Limb (tissue), 2 donors: ENCODE results near the gene MTRFR.
"Not testable (repeated sequence)": the region's sequence is repeated elsewhere in the genome, so short reads cannot be mapped to it uniquely, and the experiment has no call there.

Experiments used
- DNase-seq, 2 donors: peaks; one replicate each; pipeline ENCODE4 v3.0.0-alpha.2; 2016; ENCODE audit errors: extremely low spot score in 2 of 2

The MTRFR gene

DNA sequence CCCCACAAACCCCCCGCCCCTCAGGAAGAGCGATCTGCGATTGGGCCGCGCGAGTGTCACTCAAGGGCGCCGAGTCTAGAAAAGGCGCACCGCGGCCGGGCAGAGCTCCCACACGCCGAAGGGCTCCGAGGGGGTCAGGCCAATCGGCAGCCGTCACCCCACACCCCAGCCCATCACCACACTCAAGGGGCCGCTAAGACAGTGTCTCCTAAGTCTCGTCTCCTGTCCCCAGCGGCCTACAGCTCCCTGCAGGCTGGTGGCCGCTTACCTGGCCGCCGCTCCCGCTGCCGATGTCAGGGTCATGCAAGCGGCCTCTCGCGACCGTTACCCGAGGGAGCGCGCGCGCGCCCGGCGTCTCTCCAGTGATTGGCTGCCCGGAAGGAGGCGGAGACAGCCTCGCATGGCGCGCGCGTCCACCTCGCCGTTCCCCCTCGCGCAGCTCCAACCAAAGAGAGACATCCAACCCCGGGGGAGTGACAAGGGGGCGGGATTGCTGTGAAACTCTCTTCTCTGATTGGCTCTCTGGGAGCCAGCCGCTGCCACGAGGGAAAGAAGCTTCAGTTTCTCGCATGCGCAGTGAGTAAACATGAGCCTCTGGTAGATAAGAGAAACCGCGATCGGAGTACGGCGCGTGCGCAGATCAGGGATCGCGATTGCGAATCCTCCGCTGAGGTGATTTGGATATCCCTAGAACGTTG is at the start of gene MTRFR, which contains the start of gene MPHOSPH9:
Gene MTRFR, plus strand, starts transcription at position 630 of the 698 bp plus-strand sequence. CDS start 20,239 bp downstream, outside the sequence.
Gene MPHOSPH9, minus strand, starts transcription at position 335 of the 698 bp plus-strand sequence. CDS start 2,777 bp downstream, outside the sequence.
- peak; percentile 99 to 100 for DNase-seq

DNA sequence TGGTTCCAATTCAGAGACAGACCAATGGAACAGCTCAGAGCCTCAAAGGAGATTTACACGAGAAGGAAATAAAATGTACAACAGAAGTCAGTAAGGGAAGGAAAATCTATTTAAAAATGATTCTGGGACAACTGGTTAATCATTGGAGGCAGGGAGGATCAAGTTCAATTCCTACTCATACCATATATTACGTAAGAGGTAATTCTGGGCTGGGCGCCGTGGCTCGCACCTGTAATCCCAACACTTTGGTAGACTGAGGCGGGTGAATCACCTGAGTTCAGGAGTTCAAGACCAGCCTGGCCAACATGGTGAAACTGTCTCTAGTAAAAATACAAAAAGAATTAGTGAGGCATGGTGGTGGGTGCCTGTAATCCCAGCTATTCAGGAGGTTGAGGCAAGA is 45.6 kb upstream of the MTRFR start:
- DNase-seq: no peak

DNA sequence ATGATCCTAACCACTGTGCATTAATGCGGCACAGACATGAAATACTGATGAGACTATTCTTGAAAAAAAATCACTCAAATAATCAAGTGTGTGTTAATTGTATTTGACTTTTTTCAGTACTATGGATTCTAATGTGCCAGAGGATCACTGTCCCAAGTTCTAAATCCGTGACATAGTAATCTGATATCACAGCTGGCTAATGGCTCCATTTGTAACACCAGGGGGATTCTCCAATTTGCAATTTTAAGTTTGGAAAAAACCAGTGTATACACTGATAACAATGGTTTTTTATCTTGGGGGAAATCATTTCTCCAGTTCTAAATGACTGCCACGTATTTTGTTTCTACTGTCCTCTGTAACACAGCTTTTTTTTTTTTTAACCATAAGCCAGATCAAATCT is 33.3 kb upstream of the MTRFR start:
- no peak for DNase-seq

DNA sequence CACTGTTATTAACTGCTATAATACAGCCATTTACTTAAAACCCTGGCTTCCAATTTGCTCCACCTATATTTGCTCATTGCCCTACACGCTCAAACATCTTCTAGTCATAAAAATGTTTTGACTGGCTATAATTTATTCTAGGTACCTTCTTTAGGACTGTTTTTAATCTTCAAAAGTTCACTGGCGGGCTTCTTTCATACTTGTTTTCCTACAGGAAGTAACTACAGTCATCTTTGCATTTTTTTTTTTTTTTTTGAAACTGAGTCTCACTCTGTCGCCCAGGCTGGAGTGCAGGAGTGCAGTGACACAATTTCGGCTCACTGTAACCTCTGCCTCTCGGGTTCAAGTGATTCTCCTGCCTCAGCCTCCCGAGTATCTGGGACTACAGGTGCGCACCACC is 32.8 kb upstream of the MTRFR start:
- no peak for DNase-seq

DNA sequence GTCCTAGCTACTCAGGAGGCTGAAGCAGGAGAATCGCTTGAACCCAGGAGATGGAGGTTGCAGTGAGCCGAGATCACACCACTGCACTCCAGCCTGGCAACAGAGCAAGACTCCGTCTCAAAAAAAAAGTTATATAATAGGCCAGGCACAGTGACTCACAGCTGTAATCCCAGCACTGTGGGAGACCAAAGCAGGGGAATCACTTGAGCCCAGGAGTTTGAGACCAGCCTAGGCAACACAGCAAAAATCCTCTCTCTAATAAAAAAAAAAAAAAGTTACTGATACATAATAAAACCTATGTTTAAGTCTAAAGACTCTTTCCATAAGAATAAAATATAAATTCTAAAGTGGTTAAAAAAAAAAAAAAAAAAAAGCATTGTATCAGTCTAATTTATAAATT is 26.4 kb upstream of the MTRFR start:
- not testable (repeated sequence) for DNase-seq

DNA sequence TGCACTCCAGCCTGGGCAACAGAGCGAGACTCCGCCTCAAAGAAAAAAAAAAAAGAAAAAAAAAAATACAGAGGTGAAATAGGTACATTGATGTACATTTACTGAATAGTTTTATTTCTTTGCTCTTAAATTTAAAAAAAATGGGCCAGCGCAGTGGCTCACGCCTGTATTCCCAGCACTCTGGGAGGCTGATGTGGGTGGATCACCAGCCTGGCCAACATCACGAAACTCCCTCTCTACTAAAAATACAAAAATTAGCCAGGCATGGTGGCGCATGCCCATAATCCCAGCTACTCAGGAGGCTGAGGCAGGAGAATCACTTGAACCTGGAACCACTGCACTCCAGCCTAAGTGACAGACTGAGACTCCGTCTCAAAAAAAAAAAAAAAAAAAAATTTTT is 25.4 kb upstream of the MTRFR start:
- not testable (repeated sequence) for DNase-seq

DNA sequence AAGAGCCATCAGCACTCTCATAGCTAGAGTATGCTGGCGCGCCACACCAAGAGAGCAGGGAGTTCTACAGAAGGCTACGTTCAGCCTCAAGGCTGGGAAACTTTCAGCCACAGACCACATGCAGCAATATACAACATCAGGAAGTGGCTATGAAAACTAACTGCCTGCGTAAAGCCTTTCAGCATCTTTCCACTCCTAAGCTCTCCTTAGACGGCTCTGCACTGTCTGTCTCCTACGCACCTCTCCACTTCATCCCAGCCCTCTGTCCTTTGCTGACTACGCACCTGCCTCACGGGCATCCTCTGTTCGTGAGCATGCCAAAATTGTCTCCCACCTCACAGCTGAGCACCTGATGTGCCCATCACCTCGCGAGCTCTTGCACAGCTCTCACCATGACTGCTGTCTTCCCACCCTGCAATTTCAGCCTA is 10.0 kb upstream of the MTRFR start:
- DNase-seq: no peak

DNA sequence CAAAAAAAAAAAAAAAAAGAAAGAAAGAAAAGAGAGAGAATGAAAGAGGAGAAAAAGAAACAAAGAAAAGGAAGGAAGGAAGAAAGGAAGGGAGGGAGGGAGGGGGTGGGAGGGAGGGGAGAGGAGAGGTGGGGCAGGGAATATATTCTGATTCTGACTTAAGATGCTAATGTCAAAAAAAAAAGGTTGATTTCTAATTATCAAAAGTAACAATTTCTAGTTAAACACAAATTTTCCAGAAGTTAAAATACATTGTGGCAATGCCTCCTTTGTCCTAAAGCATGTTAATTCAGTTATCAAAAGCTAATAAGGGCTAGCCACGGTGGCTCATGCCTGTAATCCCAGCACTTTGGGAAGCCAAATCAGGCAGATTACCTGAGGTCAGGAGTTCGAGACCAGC is 7.8 kb upstream of the MTRFR start:
- DNase-seq: no peak

DNA sequence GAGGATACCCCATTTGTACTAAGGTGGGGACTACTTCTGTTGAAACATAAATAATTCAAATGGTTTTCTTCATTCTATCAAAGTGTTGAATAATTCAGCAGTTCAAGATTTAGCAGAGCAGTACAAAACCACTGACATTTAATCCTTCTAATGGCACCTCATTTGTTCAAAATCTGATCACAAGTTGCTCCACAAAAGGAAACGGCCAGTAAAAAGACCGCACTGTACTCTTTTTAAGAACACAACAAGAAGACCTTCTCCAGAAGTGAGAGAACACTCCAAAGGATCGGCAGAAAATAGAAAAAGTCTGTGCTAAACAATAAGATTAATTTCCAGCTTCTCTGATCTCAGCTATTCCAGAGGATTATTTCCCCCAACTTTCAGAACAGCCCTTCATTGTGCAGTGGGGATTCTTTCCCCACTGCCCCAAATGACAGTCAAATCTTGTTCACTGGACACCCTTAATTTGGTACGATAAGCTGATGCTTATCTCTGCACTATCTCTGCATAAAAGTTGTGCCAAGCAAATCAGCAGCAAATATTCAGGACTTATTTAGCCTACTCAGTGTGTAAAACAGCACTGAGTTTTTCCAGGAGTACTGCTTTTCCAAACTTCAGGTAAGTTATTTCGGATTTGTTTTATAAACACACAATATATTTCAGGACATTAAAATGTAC is 5.5 kb upstream of the MTRFR start:
- DNase-seq: no peak

DNA sequence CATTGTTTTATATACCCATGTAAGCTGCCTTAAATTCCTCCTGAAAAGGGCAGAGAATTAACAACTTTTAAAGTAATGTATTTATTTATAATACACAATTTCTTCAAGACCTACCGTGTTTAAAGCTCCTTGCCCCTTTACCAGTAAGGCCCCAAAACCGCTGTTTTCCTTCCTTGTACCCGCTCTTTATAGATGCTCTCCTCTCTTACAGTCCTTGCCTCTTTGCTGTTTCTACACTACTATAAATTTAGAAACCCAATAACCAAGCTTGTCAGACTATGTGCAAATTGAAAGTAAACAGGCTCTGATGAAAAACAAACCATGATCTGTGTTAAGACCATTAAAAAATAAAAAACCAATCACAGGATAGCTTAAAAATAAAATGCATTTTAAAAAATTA is 4.2 kb upstream of the MTRFR start:
- DNase-seq: no peak

DNA sequence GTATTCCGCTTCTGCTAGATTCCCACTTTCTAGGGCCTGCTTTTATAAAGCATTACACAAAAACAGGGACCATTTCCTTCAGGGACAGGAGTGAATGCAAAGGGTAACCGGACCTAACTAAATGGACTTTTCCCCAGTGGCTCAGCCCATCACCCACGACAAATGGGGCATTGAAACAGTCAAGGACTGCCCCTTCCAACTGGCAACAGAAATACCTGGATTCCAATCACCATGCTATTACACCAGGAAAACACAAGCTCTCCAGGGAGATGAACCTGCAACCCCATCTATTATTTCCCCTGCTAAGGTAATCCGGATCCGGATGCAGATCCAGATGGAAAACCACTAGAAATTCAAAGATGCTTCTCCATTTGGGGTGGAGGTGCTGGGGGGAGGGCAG is 1.3 kb upstream of the MTRFR start:
- DNase-seq: no peak

DNA sequence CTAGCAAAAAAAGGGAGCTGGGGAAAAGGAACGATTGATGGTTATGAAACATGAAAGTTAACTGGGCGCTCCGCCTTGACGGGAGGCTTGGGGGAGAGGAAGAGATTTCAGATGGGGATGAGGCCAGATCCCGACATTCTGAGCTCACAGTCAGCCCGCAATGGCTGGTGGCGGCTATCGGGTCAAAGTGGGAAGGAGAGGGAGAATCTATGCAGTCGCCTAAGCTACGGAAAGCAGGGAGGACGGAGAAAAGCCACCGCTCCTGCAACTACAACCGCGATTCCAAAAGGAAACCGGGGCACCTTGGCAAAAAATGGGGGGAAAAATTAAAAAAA is 797 bp upstream of the MTRFR start:
- DNase-seq: no peak

DNA sequence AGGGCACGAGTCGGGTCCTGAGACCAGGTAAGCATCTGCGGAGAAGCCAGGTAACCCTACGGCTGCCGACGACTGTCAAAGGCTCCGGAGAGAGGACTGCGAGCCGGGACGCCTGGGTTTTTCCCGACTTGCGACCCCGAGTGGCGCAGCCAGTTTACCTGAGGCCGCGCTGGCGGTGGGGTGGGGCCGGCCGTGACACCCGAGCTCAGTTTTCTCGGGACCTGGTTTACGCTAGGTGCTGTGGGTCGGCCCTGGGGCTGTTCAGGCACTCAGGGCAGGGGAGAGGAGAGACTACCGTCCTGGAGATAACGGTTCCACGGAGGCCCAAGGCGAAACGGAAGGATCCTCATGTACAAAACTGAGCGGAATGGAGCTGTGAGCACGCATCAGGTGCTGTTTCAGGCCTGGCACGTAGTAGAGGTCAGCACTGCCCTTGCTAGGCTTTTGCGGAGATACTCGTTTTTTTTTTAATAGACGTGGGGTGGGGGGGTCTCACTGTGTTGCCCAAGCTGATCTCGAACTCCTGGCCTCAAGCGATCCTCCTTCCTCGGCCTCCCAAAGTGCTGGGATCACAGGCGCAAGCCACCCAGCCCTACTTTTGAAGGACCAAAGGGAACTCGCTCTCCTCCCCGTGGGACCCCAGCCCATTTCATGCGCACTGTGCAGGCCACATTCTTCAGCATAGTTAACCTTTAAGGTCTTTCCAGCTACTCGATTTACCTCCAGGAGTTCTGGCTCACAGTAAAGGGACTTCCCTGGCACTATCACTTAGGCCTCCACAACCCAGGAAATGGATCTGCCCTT is 471 bp downstream of the MTRFR start:
- no peak for DNase-seq

DNA sequence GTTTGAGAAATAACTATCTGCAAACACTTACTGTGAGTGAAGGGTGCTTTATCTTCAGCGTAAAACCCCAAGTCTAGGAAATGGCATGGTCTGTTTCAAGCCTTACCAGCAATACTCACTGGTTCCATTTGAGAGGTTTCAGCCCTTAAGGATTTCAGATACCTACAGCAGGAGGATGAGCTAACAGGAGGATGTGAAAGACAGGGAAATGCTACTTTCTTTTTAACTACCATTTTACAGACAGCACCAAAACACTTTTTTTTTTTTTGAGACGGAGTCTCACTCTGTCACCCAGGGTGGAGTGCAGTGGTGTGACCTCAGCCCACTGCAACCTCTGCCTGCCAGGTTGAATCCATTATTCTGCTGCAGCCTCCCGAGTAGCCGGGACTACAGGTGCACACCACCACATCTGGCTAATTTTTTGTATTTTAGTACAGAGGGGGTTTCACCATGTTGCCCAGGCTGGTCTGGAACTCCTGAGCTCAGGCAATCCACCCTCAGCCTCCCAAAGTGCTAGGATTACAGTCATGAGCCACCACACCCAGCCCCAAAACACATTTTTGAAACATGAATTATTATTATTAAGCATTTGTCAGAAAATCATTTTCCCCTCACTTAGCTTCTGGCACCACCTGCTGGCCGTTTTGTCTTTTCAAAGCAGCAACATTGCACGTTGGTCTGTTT is 4.6 kb downstream of the MTRFR start:
- peak; percentile 59 to 69 for DNase-seq

DNA sequence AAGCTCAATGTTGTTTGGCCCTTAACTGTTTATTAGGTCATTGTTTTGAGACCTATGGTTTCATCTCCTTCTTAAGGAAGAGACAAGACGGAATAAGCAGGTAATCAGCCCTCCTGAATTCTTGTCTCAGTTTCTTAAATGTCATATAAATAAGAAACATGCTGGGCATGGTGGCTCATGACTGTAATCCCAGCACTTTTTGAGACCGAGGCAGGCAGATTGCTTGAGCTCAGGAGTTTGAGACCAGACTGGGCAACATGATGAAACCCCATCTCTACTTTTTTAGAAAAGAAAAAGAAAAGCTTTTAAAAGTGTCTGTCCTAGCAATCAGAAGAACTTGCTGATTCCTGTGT is 5.1 kb downstream of the MTRFR start:
- DNase-seq: no peak

DNA sequence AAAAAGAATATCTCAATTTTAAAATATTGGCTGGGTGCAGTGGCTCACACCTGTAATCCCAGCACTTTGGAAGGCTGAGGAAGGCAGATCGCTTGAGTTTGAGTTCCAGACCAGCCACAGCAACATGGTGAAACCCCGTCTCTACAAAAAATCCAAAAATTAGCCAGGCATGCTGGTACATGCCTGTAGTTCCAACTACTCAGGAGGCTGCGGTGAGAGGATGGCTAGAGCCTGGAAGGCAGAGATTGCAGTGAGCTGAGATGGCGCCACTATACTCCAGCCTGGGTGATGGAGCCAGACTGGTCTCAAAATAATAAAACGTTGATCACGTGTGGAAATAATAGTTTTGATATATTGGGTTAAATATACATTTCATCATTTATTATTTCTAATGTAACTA is 5.7 kb downstream of the MTRFR start:
- DNase-seq: no peak

DNA sequence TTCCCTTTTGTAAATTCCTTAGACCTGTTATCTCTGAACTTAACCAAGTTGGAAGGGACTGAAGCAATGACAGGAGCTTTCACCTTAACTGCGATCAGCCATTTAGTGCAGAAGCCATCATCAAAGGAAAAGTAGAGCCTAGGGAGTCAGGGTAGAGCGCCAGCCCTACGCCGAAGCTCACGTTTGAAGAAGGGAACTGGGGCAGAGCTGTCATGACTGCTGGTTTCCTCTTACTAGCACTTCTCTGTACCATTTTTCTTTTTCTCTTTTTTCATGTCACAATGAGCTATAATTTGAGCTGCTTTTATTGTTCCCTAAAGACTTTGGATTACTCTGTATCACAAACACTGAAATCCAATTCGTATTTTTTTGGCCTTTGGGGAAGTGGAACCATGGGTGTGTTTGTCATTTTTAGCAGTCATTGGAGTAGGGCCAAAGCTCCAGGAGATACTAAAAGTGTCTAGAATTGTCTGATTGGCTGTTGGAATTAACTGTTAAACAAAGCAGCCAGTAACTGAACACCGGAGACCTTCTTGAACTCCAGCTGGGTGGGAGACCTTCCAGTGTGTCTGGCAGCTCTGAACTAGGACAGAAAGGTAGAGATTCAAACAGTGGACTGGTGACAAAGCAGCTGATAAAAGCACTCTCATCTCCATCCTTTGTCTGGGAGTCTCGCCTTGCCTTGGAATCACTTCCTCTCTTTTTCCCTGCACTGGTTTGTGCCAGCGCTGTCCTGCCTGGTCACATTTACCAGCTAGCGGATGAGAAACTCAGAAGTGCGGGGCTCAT is 9.1 kb downstream of the MTRFR start:
- DNase-seq: no peak

DNA sequence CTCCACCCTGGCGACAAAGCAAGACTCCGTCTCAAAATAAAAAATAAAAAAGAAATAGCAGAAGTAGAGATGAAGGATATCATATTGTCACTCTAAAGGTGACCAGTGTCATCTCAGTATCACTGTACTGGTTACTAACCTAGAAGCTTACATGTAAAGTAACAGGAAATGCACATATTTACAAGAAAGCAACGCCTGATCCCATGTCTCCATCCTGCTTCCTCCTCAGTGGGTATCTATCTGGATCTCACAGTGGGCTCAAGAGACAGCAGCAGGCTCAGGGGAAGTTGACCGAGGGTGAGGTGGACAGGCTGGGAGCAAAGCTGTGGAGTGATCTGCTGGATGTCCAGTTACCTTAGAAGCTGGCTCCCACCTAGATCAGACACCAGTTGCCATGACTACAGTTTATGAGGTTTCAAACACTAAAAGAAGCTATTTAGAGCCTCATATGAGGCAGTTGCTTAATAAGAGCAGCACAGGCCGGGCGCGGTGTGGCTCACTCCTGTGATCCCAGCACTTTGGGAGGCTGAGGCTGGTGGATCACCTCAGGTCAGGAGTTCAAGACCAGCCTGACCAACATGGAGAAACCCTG is 10.5 kb downstream of the MTRFR start:
- no peak for DNase-seq

DNA sequence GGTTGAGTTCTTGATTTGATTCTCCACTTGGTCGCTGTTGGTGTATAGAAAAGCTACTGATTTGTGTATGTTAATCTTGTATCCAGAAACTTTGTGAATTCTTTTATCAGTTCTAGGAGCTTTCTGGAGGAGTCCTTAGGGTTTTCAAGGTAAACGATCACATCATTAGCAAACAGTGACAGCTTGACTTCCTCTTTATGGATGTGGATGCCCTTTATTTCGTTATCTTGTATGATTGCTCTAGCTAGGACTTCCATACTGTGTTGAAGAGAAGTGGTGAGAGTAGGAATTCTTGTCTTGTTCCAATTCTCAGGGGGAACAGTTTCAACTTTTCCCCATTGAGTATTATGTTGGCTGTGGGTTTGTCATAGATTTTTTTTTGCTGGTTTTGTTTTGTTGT is 12.4 kb downstream of the MTRFR start:
- DNase-seq: no peak

DNA sequence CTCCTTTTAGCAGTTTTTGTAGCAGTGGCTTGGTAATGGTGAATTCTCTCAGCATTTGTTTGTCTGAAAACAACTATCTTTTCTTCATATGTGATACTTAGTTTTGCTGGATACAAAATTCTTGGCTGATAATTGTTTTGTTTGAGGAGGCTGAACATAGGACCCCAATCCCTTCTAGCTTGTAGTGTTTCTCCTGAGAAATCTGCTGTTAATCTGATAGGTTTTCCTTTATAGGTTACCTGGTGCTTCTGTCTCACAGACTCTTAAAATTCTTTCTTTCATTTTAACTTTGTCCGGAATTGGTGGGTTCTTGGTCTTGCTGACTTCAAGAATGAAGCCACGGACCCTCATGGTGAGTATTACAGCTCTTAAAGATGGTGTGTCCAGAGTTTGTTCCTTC is 14.9 kb downstream of the MTRFR start:
- not testable (repeated sequence) for DNase-seq
